HUES48 (cell line): ENCODE results near the gene SMIM30.
A peak's percentile ranks its signal among the peaks of the same experiment; 100 is the strongest.
"Not testable (repeated sequence)": the region's sequence is repeated elsewhere in the genome, so short reads cannot be mapped to it uniquely, and the experiment has no call there.

ENCODE experiments used
- H3K27ac ChIP-seq: one replicate; pipeline ENCODE4 v1.7.0; 2013; ENCODE audit warnings: low read depth, low read length, inconsistent platforms
- H3K27me3 ChIP-seq: 2 replicates; pipeline ENCODE4 v1.6.1; 2013; ENCODE audit warnings: mild to moderate bottlenecking, low read length; ENCODE audit not compliant: control insufficient read depth, insufficient read depth
- H3K36me3 ChIP-seq: 2 replicates; pipeline ENCODE4 v1.6.1; 2013; ENCODE audit warnings: low read length; ENCODE audit not compliant: control insufficient read depth, insufficient read depth
- H3K4me1 ChIP-seq: 2 replicates; pipeline ENCODE4 v1.6.1; 2013; ENCODE audit warnings: mild to moderate bottlenecking, low read length; ENCODE audit not compliant: control insufficient read depth, insufficient read depth
- H3K4me3 ChIP-seq: 2 replicates; pipeline ENCODE4 v1.5.1; 2013; ENCODE audit warnings: mild to moderate bottlenecking, low read depth, low read length
- H3K9ac ChIP-seq: 2 replicates; pipeline ENCODE4 v1.6.1; 2013; ENCODE audit warnings: mild to moderate bottlenecking, low read depth, low read length, moderate library complexity
- H3K9me3 ChIP-seq: 2 replicates; pipeline ENCODE4 v1.6.1; 2013; ENCODE audit warnings: low read length; ENCODE audit not compliant: control insufficient read depth, insufficient read depth

Gene SMIM30, protein sequence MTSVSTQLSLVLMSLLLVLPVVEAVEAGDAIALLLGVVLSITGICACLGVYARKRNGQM

DNA sequence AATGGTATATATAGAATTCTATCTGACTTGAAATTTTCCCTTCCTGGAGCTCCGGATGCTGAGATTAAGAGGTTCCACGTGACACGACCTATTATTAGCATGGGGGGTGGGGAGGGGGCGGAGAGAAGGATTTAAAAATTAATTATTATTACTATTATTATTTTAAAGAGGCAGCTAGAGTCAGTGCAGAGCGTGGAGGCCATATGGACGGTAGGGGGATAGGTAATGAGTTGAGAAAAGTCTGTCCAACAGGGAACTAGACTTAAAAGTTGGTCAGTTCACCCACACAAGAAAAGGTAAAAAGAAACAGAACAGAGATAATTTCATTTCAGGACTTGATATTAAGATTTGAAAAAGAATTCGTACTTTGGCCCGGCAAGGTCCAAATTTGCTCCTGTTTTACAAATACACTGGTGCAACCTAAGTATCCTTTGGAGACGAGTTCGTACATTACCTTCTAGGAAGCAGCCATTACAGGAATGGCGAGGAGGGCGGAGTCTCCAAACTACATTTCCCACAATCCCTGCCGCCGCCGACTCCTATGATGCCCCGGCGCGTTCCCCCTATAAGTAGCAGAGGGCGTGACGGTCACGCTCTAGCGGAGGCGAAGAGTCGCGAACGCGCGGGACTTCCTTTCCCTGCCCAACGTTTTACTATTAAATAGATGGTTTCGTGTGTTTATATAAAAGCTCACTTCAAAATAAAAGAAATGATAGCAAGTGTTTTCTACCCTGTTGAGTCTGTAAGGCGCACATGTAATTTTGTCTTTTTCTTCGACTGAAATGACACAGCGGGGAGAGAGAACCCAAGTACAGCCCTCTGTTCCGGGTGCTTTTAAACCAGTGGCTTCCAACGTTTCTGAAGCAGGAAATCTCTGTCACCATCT, at the start of gene SMIM30:
Gene SMIM30 (minus strand): TSS at position 481 of the 886 bp plus-strand sequence. CDS start 976 bp downstream, outside the sequence.
- peaks cover 7% of the 10 kb centered on the region for H3K4me1 ChIP-seq
- peak within 1 kb of the TSS; percentile 77 for H3K9ac ChIP-seq
- peaks cover 20% of the 10 kb centered on the region for H3K36me3 ChIP-seq
- peak within 1 kb of the TSS; percentile 16 for H3K27ac ChIP-seq
- H3K9me3 ChIP-seq: no peaks in the 10 kb centered on the region
- H3K4me3 ChIP-seq: peak within 1 kb of the TSS; percentile 84
- H3K27me3 ChIP-seq: no peaks in the 10 kb centered on the region; the same call in 1 of the 2 replicates

DNA sequence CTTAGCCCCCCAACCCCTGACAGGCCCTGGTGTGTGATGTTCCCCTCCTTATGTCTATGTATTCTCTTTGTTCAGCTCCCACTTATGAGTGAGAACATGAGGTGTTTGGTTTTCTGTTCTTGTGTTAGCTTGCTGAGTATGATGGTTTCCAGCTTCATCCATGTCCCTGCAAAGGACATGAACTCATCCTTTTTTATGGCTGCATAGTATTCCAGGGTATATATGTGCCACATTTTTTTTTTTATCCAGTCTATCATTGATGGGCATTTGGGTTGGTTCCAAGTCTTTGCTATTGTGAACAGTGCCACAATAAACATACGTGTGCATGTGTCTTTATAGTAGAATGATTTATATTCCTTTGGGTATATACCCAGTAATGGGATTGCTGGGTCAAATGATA, 47.8 kb upstream of the SMIM30 start:
- H3K4me1 ChIP-seq, H3K9me3 ChIP-seq, H3K27ac ChIP-seq, H3K27me3 ChIP-seq, H3K9ac ChIP-seq, H3K4me3 ChIP-seq, H3K36me3 ChIP-seq: not testable (repeated sequence)

DNA sequence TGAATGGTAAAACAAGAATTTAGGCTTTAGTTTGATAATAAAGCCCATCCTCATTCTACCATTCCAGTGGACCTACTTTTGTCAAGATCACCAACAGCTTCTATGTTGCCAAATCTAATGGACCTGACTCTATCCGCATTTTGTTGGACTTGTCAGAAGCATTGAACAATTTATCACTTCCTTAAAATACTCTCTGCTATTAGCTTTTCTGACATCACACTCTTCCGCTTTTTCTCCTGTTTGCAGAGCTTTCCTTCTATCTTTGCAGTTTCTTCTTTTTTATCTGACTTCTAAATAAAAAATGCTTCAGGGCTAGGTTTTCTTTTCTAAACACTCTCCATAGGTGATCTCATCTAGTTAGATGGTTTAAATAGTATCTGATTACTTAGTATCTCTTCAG, 42.7 kb upstream of the SMIM30 start:
- Histone ChIP-seq H3K4me3 (no peak overlapping the region), H3K27ac (no peak overlapping the region), H3K4me1 (no peaks in the 10 kb centered on the region), H3K36me3 (no peaks in the 10 kb centered on the region), H3K9me3 (no peaks in the 10 kb centered on the region), H3K27me3 (no peaks in the 10 kb centered on the region; the same call in 1 of the 2 replicates), H3K9ac (no peak overlapping the region)

DNA sequence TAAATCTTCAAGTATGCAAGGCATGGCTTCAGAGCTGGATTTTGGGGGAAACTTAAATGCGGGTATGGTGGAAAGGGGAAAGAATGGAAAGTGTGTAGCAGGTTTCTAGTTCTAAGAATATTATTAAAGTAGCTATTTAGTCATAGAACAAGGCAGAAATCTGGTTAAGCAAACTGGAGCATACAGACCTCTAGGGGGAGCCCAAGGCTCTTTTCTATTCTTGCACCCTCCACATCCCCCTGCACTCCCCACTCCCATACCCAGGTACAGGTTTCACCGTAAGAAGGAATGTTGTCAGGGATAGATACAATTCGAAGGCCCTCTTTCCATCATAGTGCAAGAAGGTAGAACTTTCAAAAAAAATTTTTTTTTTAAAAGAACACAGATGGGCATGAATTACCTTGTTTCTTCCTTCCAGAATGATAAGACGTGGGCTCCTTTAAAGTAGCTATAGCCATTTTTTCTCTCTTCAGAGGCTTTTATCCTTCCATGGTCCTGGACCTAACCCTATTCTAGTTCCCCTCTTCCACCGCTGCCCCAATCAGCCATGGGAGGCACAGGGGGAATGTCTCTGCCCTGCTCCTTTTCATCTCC, 41.5 kb upstream of the SMIM30 start:
- Histone ChIP-seq H3K9me3 (no peaks in the 10 kb centered on the region), H3K27me3 (no peaks in the 10 kb centered on the region; the same call in 1 of the 2 replicates), H3K4me3 (no peak overlapping the region), H3K4me1 (no peaks in the 10 kb centered on the region), H3K27ac (no peak overlapping the region), H3K36me3 (no peaks in the 10 kb centered on the region), H3K9ac (no peak overlapping the region)

DNA sequence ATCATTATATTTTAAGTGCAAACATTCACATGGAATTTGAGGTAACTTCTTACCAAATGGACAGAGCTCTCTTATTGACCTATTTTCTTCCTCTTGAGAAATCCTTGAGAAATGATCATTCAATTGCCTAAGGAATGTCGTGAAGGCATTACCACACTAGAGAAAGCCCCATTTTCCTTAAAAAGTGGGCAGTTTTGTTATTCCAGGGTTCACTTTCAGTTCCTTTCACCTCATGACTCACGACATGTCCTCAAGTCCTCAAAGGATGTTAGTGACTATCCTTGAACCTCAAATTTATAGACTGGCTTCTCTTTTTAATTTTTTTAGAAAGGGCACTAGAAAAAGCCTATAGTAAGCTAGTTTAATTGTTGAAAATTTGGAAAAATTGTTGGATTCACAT, 40.4 kb upstream of the SMIM30 start:
- Histone ChIP-seq H3K36me3 (no peaks in the 10 kb centered on the region), H3K4me1 (no peaks in the 10 kb centered on the region), H3K27ac (no peak overlapping the region), H3K27me3 (no peaks in the 10 kb centered on the region; the same call in 1 of the 2 replicates), H3K9me3 (no peaks in the 10 kb centered on the region), H3K9ac (no peak overlapping the region), H3K4me3 (no peak overlapping the region)

DNA sequence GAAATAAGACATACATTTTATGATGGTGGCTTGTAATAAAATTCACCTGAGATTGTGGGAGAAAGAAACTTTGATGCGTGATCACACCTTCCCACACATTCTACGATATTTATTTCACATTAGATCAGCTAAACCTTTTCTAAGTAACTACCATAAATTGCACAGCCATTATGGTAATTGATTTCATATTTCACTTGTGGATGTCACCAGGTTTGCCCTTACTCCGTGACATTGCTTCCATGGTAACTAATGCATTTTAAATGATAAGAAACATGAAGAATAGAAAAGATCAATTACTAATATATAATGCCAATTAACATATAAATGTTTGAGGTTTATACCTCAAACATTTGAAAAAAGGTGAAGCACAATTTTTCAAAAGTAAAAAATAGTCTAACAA, 35.8 kb upstream of the SMIM30 start:
- H3K9me3 ChIP-seq: no peaks in the 10 kb centered on the region
- H3K36me3 ChIP-seq: no peaks in the 10 kb centered on the region
- H3K9ac ChIP-seq: no peak overlapping the region
- peaks cover 4% of the 10 kb centered on the region for H3K27me3 ChIP-seq
- no peaks in the 10 kb centered on the region for H3K4me1 ChIP-seq
- no peak overlapping the region for H3K27ac ChIP-seq
- H3K4me3 ChIP-seq: no peak overlapping the region

DNA sequence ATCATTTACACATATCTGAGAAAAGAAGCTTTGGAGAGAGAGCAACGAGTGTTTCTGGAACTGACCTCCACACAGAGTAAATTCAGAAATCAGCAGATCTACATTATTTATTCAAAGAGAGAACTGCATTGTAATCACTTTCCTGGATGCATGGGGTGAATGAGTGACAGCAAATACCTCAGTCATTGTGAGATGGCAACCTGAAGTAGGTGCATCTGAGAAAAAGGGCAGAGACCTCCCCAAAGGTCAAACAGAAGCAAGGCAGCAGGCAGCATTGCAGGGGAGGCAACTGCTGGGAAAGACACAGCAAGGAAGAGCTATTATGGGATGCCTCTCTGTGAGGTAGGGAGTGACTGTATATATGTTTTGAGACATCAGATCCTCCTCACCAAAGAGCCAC, 26.5 kb upstream of the SMIM30 start:
- H3K4me1 ChIP-seq: peaks cover 7% of the 10 kb centered on the region
- no peaks in the 10 kb centered on the region for H3K27me3 ChIP-seq
- no peak overlapping the region for H3K9ac ChIP-seq
- no peaks in the 10 kb centered on the region for H3K36me3 ChIP-seq
- no peak overlapping the region for H3K27ac ChIP-seq
- no peak overlapping the region for H3K4me3 ChIP-seq
- no peaks in the 10 kb centered on the region for H3K9me3 ChIP-seq

DNA sequence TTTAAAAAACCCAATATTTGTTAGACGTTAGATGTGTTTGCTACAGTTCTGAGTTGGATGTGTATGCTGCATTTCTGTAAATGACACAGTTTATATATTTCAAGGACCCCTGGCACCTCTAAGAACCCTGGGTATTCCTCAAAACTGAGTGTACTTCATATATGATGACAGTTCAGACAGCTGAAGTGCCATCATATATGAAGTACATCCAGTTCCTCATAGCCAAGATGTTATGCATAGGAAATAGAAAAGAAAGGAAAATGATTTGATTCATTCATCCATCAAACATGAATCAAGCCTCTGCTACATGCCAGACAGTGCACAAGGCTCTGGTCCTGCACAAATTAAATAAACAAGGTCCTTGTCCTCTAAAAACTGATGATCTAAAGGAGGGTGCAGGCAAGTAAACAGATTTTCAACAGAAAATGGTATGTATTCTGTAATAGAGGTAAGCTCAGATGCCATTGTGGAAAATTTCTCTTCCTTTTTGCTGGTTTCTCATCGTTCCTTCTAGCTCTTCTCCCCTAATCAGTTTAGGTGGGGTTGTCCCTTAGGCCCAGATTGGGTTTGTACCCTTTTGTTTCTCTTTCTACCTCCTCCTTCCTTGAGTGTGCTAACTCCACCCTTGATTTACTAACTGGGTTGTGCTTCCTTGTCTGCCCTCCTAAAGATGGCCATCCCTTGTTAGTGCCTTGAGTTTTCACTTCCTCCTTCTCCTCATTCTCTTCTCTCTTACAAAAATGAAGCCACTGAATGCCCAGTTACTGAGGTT, 25.3 kb upstream of the SMIM30 start:
- no peaks in the 10 kb centered on the region for H3K36me3 ChIP-seq
- H3K4me3 ChIP-seq: no peak overlapping the region
- no peak overlapping the region for H3K27ac ChIP-seq
- no peaks in the 10 kb centered on the region for H3K9me3 ChIP-seq
- H3K4me1 ChIP-seq: peaks cover 7% of the 10 kb centered on the region
- H3K27me3 ChIP-seq: no peaks in the 10 kb centered on the region
- H3K9ac ChIP-seq: no peak overlapping the region

DNA sequence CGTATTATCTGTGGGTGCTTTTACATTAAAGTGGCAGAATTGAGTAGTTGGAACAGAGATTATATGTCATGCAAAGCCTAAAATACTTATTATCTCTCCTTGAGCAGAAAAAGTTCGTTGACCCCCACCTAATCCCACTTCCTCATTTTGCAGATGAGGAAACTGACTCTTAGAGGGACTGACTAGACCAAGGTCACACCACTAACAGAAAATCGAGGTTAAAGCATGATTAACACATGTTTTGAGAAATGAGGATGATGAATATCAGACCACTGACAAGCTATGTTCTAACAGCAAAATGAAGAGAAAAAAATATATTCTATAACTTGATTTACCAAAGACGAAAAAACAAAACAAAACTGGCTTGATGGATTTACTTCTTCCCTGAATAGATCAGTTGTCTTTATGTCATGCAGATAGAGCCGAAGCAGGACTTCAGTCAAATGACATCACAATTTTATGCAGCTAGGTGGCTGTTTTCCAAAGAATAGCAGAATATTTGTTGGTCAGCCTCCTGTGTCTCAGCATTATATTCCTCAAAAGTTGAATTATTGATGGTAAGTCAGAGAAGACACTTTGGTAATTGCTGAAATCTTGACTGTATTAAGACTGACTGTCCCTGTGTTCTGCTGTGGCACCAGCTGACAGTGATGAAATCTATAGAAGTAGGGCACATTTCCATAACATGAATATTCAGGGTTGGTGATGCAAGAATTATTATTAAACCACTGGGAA, 24.2 kb upstream of the SMIM30 start:
- no peaks in the 10 kb centered on the region for H3K36me3 ChIP-seq
- no peak overlapping the region for H3K27ac ChIP-seq
- H3K9me3 ChIP-seq: no peaks in the 10 kb centered on the region
- H3K4me3 ChIP-seq: no peak overlapping the region
- H3K4me1 ChIP-seq: peaks cover 7% of the 10 kb centered on the region
- no peak overlapping the region for H3K9ac ChIP-seq
- H3K27me3 ChIP-seq: no peaks in the 10 kb centered on the region

DNA sequence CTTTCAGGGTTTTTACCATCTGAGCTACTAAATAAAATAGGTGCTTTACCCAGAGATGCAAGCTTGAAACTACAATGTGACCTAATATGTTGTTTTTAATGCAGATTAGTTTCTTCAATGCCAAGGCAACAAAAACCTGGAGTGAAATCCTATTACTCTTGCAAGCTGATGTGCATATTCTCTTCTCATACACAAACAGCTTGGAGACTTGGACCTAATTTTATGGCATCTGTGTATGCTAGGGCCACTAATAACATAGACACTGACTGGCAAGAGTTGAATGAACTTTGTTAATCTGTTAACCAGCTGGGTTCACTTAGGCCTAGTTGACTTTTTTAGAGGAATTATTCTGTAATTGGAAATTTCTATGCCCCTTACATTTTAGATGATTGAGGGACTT, 23.4 kb upstream of the SMIM30 start:
- Histone ChIP-seq H3K27ac (no peak overlapping the region), H3K36me3 (no peaks in the 10 kb centered on the region), H3K9me3 (no peaks in the 10 kb centered on the region), H3K4me1 (peaks cover 7% of the 10 kb centered on the region), H3K4me3 (no peak overlapping the region), H3K27me3 (no peaks in the 10 kb centered on the region), H3K9ac (no peak overlapping the region)
